ENCODE measurements around the gene LDLRAD3.

Gene LDLRAD3

GRCh38 chr11:36038541-36038940 is 94.7 kb downstream of the LDLRAD3 start:
- ATAC-seq = no peak
- TF ChIP-seq POU6F1 (CRISPR knock-in tag; IDR thresholded peaks at IDR 0.05; ENCODE audit: borderline replicate concordance, low read depth) = no peak
- no peak for TF ChIP-seq ARNTL (CRISPR knock-in tag; IDR thresholded peaks at IDR 0.05; ENCODE audit: borderline replicate concordance, low read depth)
- TF ChIP-seq PATZ1 (CRISPR knock-in tag; IDR thresholded peaks at IDR 0.05; ENCODE audit: borderline replicate concordance) = no peak
- TF ChIP-seq ZNF565 (CRISPR knock-in tag; conservative IDR thresholded peaks at IDR 0.05; ENCODE audit: low read depth) = no peak
- no peak for TF ChIP-seq SNAI2 (CRISPR knock-in tag; IDR thresholded peaks at IDR 0.05)
- TF ChIP-seq BACH2 (CRISPR knock-in tag; IDR thresholded peaks at IDR 0.05; ENCODE audit: borderline replicate concordance) = no peak
- TF ChIP-seq, protein P1, sequence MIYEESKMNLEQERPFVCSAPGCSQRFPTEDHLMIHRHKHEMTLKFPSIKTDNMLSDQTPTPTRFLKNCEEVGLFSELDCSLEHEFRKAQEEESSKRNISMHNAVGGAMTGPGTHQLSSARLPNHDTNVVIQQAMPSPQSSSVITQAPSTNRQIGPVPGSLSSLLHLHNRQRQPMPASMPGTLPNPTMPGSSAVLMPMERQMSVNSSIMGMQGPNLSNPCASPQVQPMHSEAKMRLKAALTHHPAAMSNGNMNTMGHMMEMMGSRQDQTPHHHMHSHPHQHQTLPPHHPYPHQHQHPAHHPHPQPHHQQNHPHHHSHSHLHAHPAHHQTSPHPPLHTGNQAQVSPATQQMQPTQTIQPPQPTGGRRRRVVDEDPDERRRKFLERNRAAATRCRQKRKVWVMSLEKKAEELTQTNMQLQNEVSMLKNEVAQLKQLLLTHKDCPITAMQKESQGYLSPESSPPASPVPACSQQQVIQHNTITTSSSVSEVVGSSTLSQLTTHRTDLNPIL (CRISPR knock-in tag; IDR thresholded peaks at IDR 0.05; ENCODE audit: low read depth) = no peak
- no peak for TF ChIP-seq CSDC2 (CRISPR knock-in tag; IDR thresholded peaks at IDR 0.05)
- TF ChIP-seq ZFP30 (CRISPR knock-in tag; IDR thresholded peaks at IDR 0.05) = no peak
- TF ChIP-seq, protein P2, sequence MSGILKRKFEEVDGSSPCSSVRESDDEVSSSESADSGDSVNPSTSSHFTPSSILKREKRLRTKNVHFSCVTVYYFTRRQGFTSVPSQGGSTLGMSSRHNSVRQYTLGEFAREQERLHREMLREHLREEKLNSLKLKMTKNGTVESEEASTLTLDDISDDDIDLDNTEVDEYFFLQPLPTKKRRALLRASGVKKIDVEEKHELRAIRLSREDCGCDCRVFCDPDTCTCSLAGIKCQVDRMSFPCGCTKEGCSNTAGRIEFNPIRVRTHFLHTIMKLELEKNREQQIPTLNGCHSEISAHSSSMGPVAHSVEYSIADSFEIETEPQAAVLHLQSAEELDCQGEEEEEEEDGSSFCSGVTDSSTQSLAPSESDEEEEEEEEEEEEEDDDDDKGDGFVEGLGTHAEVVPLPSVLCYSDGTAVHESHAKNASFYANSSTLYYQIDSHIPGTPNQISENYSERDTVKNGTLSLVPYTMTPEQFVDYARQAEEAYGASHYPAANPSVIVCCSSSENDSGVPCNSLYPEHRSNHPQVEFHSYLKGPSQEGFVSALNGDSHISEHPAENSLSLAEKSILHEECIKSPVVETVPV (CRISPR knock-in tag; IDR thresholded peaks at IDR 0.05) = no peak
- no peak for TF ChIP-seq ZFP3 (CRISPR knock-in tag; IDR thresholded peaks at IDR 0.05)
- TF ChIP-seq OSR1 (CRISPR knock-in tag; IDR thresholded peaks at IDR 0.05) = no peak
- no peak for TF ChIP-seq PPARA (CRISPR knock-in tag; IDR thresholded peaks at IDR 0.05; ENCODE audit: borderline replicate concordance)
- TF ChIP-seq TCF4 (CRISPR knock-in tag; IDR thresholded peaks at IDR 0.05; ENCODE audit: borderline replicate concordance) = no peak
- no peak for TF ChIP-seq GLIS3 (CRISPR knock-in tag; IDR thresholded peaks at IDR 0.05)
- TF ChIP-seq ZNF8 (CRISPR knock-in tag; IDR thresholded peaks at IDR 0.05) = no peak
- no peak for TF ChIP-seq ZC3H10 (CRISPR knock-in tag; IDR thresholded peaks at IDR 0.05)

DNA sequence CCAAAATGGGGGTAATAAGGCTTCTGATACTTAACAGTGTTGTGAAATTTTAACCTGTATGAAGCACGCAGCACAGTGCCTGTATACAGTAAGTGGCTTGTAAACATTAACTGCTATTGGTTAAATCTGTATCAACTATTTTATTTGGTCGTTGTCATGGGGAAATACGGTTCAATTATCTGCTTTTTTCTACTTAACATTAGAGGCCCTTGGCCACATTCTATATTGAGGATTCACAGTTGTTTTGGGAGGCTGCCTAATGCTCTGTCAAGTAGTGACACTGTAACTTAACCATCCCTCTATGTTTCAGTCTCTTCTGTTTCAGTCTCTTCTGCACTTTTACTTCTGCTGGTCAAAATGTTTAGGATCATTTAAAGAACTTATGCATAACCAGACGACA is 95.6 kb downstream of the LDLRAD3 start:
- no peak for ATAC-seq
- TF ChIP-seq CSDC2 (CRISPR knock-in tag; IDR thresholded peaks at IDR 0.05) (no peak), OSR1 (CRISPR knock-in tag; IDR thresholded peaks at IDR 0.05) (no peak), PPARA (CRISPR knock-in tag; IDR thresholded peaks at IDR 0.05; ENCODE audit: borderline replicate concordance) (no peak), GLIS3 (CRISPR knock-in tag; IDR thresholded peaks at IDR 0.05) (no peak), POU6F1 (CRISPR knock-in tag; IDR thresholded peaks at IDR 0.05; ENCODE audit: borderline replicate concordance, low read depth) (no peak), ZFP30 (CRISPR knock-in tag; IDR thresholded peaks at IDR 0.05) (no peak)
- TF ChIP-seq, protein P3, sequence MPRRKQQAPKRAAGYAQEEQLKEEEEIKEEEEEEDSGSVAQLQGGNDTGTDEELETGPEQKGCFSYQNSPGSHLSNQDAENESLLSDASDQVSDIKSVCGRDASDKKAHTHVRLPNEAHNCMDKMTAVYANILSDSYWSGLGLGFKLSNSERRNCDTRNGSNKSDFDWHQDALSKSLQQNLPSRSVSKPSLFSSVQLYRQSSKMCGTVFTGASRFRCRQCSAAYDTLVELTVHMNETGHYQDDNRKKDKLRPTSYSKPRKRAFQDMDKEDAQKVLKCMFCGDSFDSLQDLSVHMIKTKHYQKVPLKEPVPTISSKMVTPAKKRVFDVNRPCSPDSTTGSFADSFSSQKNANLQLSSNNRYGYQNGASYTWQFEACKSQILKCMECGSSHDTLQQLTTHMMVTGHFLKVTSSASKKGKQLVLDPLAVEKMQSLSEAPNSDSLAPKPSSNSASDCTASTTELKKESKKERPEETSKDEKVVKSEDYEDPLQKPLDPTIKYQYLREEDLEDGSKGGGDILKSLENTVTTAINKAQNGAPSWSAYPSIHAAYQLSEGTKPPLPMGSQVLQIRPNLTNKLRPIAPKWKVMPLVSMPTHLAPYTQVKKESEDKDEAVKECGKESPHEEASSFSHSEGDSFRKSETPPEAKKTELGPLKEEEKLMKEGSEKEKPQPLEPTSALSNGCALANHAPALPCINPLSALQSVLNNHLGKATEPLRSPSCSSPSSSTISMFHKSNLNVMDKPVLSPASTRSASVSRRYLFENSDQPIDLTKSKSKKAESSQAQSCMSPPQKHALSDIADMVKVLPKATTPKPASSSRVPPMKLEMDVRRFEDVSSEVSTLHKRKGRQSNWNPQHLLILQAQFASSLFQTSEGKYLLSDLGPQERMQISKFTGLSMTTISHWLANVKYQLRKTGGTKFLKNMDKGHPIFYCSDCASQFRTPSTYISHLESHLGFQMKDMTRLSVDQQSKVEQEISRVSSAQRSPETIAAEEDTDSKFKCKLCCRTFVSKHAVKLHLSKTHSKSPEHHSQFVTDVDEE (CRISPR knock-in tag; IDR thresholded peaks at IDR 0.05) = no peak

All from SK-N-SH treated with all-trans-retinoic acid at 6 μM for 48 hours (cell line).